CD4-positive, CD25-positive, alpha-beta regulatory T cell (primary cell): ENCODE data around the gene CHRND. TPM values are rescaled to one million over a fixed set of nuclear protein-coding genes. Genes with fewer than 3 reads are reported as not detected.
"Not testable (repeated sequence)": the region's sequence is repeated elsewhere in the genome, so short reads cannot be mapped to it uniquely, and the experiment has no call there.

Experiments used
- ATAC-seq, 2 donors: fragments of 150-1000 bp; cut with Tn5 transposase; one replicate each; pipeline ENCODE4 v1.10.0; 2021; ENCODE audit warnings: low read depth in 2 of 2, moderate number of reproducible peaks in 2 of 2, moderate library complexity in 1 of 2
- DNase-seq, 3 donors: peaks; one replicate each; pipeline versions ENCODE4 v3.0.0 to v3.0.0-alpha.2; 2012 to 2022; ENCODE audit warnings: mixed read lengths in 1 of 3
- H3K27ac ChIP-seq: one replicate; pipeline ENCODE4 v1.7.0; 2013; ENCODE audit warnings: mild to moderate bottlenecking, low read length; ENCODE audit not compliant: insufficient read depth, poor library complexity, severe bottlenecking
- H3K27me3 ChIP-seq: one replicate; pipeline ENCODE4 v1.7.0; 2013; ENCODE audit warnings: low read length; ENCODE audit not compliant: control insufficient read depth, insufficient read depth
- H3K36me3 ChIP-seq: one replicate; pipeline ENCODE4 v1.7.0; 2013; ENCODE audit warnings: mild to moderate bottlenecking, low read length, moderate library complexity; ENCODE audit not compliant: control insufficient read depth, insufficient read depth
- H3K4me1 ChIP-seq: 2 replicates; pipeline ENCODE4 v1.7.0; 2013; ENCODE audit warnings: mild to moderate bottlenecking, low read length; ENCODE audit not compliant: insufficient read depth, control insufficient read depth, poor library complexity, severe bottlenecking
- H3K4me3 ChIP-seq: one replicate; pipeline ENCODE4 v1.7.0; 2013; ENCODE audit warnings: low read depth, mild to moderate bottlenecking, low read length, moderate library complexity
- H3K9me3 ChIP-seq, 2 experiments: 1 replicate in 1 of 2; 2 replicates in 1 of 2; pipeline ENCODE4 v1.7.0; 2013; ENCODE audit warnings: low read length in 2 of 2, mild to moderate bottlenecking in 1 of 2, moderate library complexity in 1 of 2; ENCODE audit not compliant: control insufficient read depth in 2 of 2
- H3K27ac Mint-ChIP-seq, 3 donors: one replicate each; pipeline ENCODE4 v1.8.0; 2020 to 2022; ENCODE audit warnings: mild to moderate bottlenecking in 3 of 3, mixed read lengths in 3 of 3, moderate library complexity in 2 of 3
- H3K27me3 Mint-ChIP-seq: one replicate; pipeline ENCODE4 v1.8.0; 2022; ENCODE audit warnings: mild to moderate bottlenecking, mixed read lengths
- H3K36me3 Mint-ChIP-seq: one replicate; pipeline ENCODE4 v1.8.0; 2020; ENCODE audit warnings: mixed read lengths
- H3K4me1 Mint-ChIP-seq, 4 donors: one replicate each; pipeline ENCODE4 v1.8.0; 2020 to 2022; ENCODE audit warnings: mixed read lengths in 4 of 4, mild to moderate bottlenecking in 1 of 4
- H3K4me3 Mint-ChIP-seq, 4 donors: one replicate each; pipeline ENCODE4 v1.8.0; 2020 to 2022; ENCODE audit warnings: mild to moderate bottlenecking in 4 of 4, mixed read lengths in 4 of 4, moderate library complexity in 3 of 4
- H3K9me3 Mint-ChIP-seq, 7 donors: one replicate each; pipeline ENCODE4 v1.8.0; 2020 to 2022; ENCODE audit warnings: mixed read lengths in 7 of 7, mild to moderate bottlenecking in 3 of 7, moderate library complexity in 2 of 7
- polyA plus RNA-seq, 4 donors: library from polyadenylated mRNA; unstranded; fragments of 300-500 nt; fragmentation: Illumina TruSeq; gene quantifications; one replicate each; pipeline ENCODE4 v1.2.3, GENCODE V29; 2021
- total RNA-seq: library from RNA; stranded (reverse); gene quantifications from one replicate; pipeline ENCODE4 v1.2.3, GENCODE V29; 2022

Gene CHRND
- total and polyA plus RNA-seq, 5 donors from 2014 or later = not detected

GRCh38 chr2:232527905-232528470 is 2.0 kb downstream of the CHRND start:
- Histone ChIP-seq H3K4me3 (no peak overlapping the region), H3K27ac (no peak overlapping the region), H3K36me3 (no peaks in the 10 kb centered on the region), H3K27me3 (peaks cover 2% of the 10 kb centered on the region), H3K9me3 (no peaks in the 10 kb centered on the region), H3K4me1 (peaks cover 12% of the 10 kb centered on the region)
- Mint-ChIP-seq H3K27me3 (peaks cover 38% of the 10 kb centered on the region), H3K4me1 (peaks cover 0 to 15% (median 1%) of the 10 kb centered on the region in 4 donors), H3K4me3 (no peak overlapping the region), H3K9me3 (peaks cover 0 to 2% (median 0%) of the 10 kb centered on the region in 7 donors), H3K36me3 (no peaks in the 10 kb centered on the region), H3K27ac (no peak overlapping the region)
- DNase-seq (no peak), ATAC-seq (no peak)

- Histone ChIP-seq H3K36me3 (no peaks in the 10 kb centered on the region), H3K27ac (no peak overlapping the region), H3K27me3 (no peaks in the 10 kb centered on the region), H3K4me3 (no peak overlapping the region), H3K9me3 (no peaks in the 10 kb centered on the region), H3K4me1 (peaks cover 5% of the 10 kb centered on the region)
- DNase-seq = no peak
- H3K4me1 Mint-ChIP-seq = peaks cover 0 to 10% (median 1%) of the 10 kb centered on the region in 4 donors
- peaks cover 0 to 2% (median 0%) of the 10 kb centered on the region in 7 donors for H3K9me3 Mint-ChIP-seq
- H3K27me3 Mint-ChIP-seq = peaks cover 33% of the 10 kb centered on the region
- no peak for ATAC-seq
- no peaks in the 10 kb centered on the region for H3K36me3 Mint-ChIP-seq
- no peak overlapping the region for H3K4me3 Mint-ChIP-seq
- H3K27ac Mint-ChIP-seq = peak overlapping the region in 1 of 3 donors; percentile 26
Measured at GRCh38 chr2:232528746-232529460, 2.9 kb downstream of the CHRND start.

- H3K4me3 ChIP-seq = no peak overlapping the region
- Mint-ChIP-seq H3K4me3 (no peak overlapping the region), H3K9me3 (peaks cover 0 to 2% (median 0%) of the 10 kb centered on the region in 7 donors), H3K27ac (no peak overlapping the region), H3K4me1 (peaks cover 0 to 6% (median 1%) of the 10 kb centered on the region in 4 donors), H3K36me3 (no peaks in the 10 kb centered on the region), H3K27me3 (peaks cover 27% of the 10 kb centered on the region)
- H3K27ac ChIP-seq = no peak overlapping the region
- DNase-seq = no peak
- ATAC-seq = no peak
- no peaks in the 10 kb centered on the region for H3K27me3 ChIP-seq
- no peaks in the 10 kb centered on the region for H3K9me3 ChIP-seq
- no peaks in the 10 kb centered on the region for H3K36me3 ChIP-seq
- H3K4me1 ChIP-seq = no peaks in the 10 kb centered on the region
Measured at GRCh38 chr2:232529806-232530547, 4.0 kb downstream of the CHRND start.

GRCh38 chr2:232530626-232531260 is 4.8 kb downstream of the CHRND start:
- H3K36me3 Mint-ChIP-seq = no peaks in the 10 kb centered on the region
- Histone ChIP-seq H3K27ac (no peak overlapping the region), H3K36me3 (no peaks in the 10 kb centered on the region), H3K4me3 (no peak overlapping the region), H3K27me3 (no peaks in the 10 kb centered on the region), H3K9me3 (no peaks in the 10 kb centered on the region), H3K4me1 (no peaks in the 10 kb centered on the region)
- H3K27me3 Mint-ChIP-seq = peaks cover 27% of the 10 kb centered on the region
- ATAC-seq (no peak), DNase-seq (no peak)
- H3K4me3 Mint-ChIP-seq = no peak overlapping the region
- no peak overlapping the region for H3K27ac Mint-ChIP-seq
- peaks cover 0 to 2% (median 0%) of the 10 kb centered on the region in 7 donors for H3K9me3 Mint-ChIP-seq
- H3K4me1 Mint-ChIP-seq = peaks cover 0 to 6% (median 1%) of the 10 kb centered on the region in 4 donors

GRCh38 chr2:232532419-232532818 is 6.5 kb downstream of the CHRND start:
- Histone ChIP-seq H3K4me1 (no peaks in the 10 kb centered on the region), H3K36me3 (no peaks in the 10 kb centered on the region), H3K27ac (no peak overlapping the region), H3K27me3 (peaks cover 4% of the 10 kb centered on the region), H3K4me3 (no peak overlapping the region), H3K9me3 (no peaks in the 10 kb centered on the region)
- Mint-ChIP-seq H3K27ac (no peak overlapping the region), H3K9me3 (peaks cover 0 to 2% (median 0%) of the 10 kb centered on the region in 7 donors), H3K4me3 (peak overlapping the region in 1 of 4 donors; percentile 90), H3K27me3 (peaks cover 15% of the 10 kb centered on the region), H3K4me1 (peaks cover 0 to 6% (median 1%) of the 10 kb centered on the region in 4 donors), H3K36me3 (no peaks in the 10 kb centered on the region)
- DNase-seq (no peak), ATAC-seq (no peak)

GRCh38 chr2:232532821-232533220 is 6.9 kb downstream of the CHRND start:
- not testable (repeated sequence) for H3K27ac ChIP-seq, DNase-seq

GRCh38 chr2:232533944-232534710 is 8.2 kb downstream of the CHRND start:
- Histone ChIP-seq H3K9me3 (no peaks in the 10 kb centered on the region), H3K4me3 (no peak overlapping the region)

More at GRCh38 chr2:232532821-232533220, 6.9 kb downstream of the CHRND start:
- not testable (repeated sequence) for H3K36me3 Mint-ChIP-seq, H3K4me3 Mint-ChIP-seq, H3K9me3 Mint-ChIP-seq, H3K4me1 Mint-ChIP-seq, H3K4me1 ChIP-seq, H3K9me3 ChIP-seq, H3K4me3 ChIP-seq, H3K27me3 ChIP-seq, H3K27ac Mint-ChIP-seq, ATAC-seq, H3K36me3 ChIP-seq
- H3K27me3 Mint-ChIP-seq = peaks cover 15% of the 10 kb centered on the region

More at GRCh38 chr2:232533944-232534710, 8.2 kb downstream of the CHRND start:
- DNase-seq (no peak), ATAC-seq (peak in 1 of 2 donors; percentile 7)
- H3K36me3 ChIP-seq = no peaks in the 10 kb centered on the region
- H3K27me3 ChIP-seq = peaks cover 4% of the 10 kb centered on the region
- Mint-ChIP-seq H3K4me3 (no peak overlapping the region), H3K4me1 (peaks cover 0 to 5% (median 1%) of the 10 kb centered on the region in 4 donors), H3K27me3 (peaks cover 9% of the 10 kb centered on the region), H3K36me3 (no peaks in the 10 kb centered on the region), H3K27ac (no peak overlapping the region), H3K9me3 (peaks cover 0 to 2% (median 0%) of the 10 kb centered on the region in 7 donors)
- H3K27ac ChIP-seq = no peak overlapping the region
- H3K4me1 ChIP-seq = no peaks in the 10 kb centered on the region
